SK-N-SH treated with all-trans-retinoic acid at 6 μM for 48 hours (cell line): Measurements from ENCODE around the gene C1orf159.

ENCODE experiments used
- ARNTL ChIP-seq: fragments of 450-650 bp; formaldehyde crosslinking; IDR thresholded peaks from 2 replicates; pipeline ENCODE4 v1.5.0; 2020; ENCODE audit warnings: low read depth, mild to moderate bottlenecking, moderate library complexity, borderline replicate concordance
- CSDC2 ChIP-seq: fragments of 250-450 bp; sonication (Bioruptor Pico); IDR thresholded peaks from 2 replicates; pipeline ENCODE4 v1.5.0; 2020; ENCODE audit warnings: mild to moderate bottlenecking, moderate library complexity
- ISL1 ChIP-seq: fragments of 250-450 bp; sonication (Bioruptor Pico); IDR thresholded peaks from 2 replicates; pipeline ENCODE4 v2.1.2; 2022; ENCODE audit warnings: mild to moderate bottlenecking, moderate library complexity
- TCF4 ChIP-seq: fragments of 250-450 bp; sonication (Bioruptor Pico); IDR thresholded peaks from 2 replicates; pipeline ENCODE4 v1.8.0; 2021; ENCODE audit warnings: mild to moderate bottlenecking, moderate library complexity, borderline replicate concordance
- TOX ChIP-seq: fragments of 250-450 bp; sonication (Bioruptor Pico); IDR thresholded peaks from 2 replicates; pipeline ENCODE4 v1.8.0; 2021; ENCODE audit warnings: mild to moderate bottlenecking, moderate library complexity, borderline replicate concordance
- ZFP30 ChIP-seq: fragments of 450-650 bp; formaldehyde crosslinking; IDR thresholded peaks from 2 replicates; pipeline ENCODE4 v1.5.0; 2022; ENCODE audit warnings: mild to moderate bottlenecking, moderate library complexity
- ZNF8 ChIP-seq: fragments of 450-650 bp; formaldehyde crosslinking; IDR thresholded peaks from 2 replicates; pipeline ENCODE4 v1.5.0; 2020; ENCODE audit warnings: mild to moderate bottlenecking, moderate library complexity
- TF ChIP-seq, protein P1 (sequence below): fragments of 250-450 bp; sonication (Bioruptor Pico); IDR thresholded peaks from 2 replicates; pipeline ENCODE4 v1.8.0; 2020; ENCODE audit warnings: mild to moderate bottlenecking, moderate library complexity, borderline replicate concordance
- TF ChIP-seq, protein P2 (sequence below): fragments of 250-450 bp; sonication (Bioruptor Pico); IDR thresholded peaks from 2 replicates; pipeline ENCODE4 v1.5.0; 2020; ENCODE audit warnings: mild to moderate bottlenecking, moderate library complexity
- TF ChIP-seq, protein P3 (sequence below): fragments of 250-450 bp; sonication (Bioruptor Pico); IDR thresholded peaks from 2 replicates; pipeline ENCODE4 v1.5.1; 2020; ENCODE audit warnings: low read depth, mild to moderate bottlenecking, moderate library complexity

DNA sequence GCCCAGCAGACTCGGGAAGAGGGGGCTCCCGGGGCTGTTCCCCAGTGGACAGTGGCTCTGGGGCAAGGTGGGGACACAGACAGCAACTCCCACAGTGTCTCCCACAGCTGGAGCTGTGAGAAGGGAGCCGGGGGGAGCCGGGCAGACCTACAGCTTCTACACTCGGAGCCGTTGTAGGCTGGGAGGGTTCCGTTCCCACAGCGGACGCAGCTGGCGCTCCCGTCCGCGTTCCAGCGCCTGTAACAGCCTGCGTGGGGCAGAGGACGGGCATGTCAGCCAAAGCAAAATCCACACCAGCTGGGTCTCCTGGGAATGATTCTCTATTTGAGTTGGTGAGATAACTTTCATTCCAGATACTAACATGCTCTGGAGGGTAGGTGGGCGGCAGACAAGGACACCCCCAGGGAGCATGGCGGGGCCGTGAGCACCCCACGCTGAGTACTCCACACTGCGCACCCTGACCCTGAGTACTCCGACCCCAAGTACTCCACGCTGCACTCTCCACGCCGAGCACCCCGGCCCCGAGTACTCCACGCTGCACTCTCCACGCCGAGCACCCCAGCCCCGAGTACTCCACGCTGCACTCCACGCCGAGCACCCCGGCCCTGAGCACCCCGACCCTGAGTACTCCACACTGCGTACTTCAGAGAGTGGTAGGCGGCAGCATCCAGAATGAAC lies 28.4 kb downstream of the C1orf159 start:
- no peak for TF ChIP-seq ZNF8 (CRISPR knock-in tag)
- no peak for TF ChIP-seq TCF4
- TF ChIP-seq, protein P1, sequence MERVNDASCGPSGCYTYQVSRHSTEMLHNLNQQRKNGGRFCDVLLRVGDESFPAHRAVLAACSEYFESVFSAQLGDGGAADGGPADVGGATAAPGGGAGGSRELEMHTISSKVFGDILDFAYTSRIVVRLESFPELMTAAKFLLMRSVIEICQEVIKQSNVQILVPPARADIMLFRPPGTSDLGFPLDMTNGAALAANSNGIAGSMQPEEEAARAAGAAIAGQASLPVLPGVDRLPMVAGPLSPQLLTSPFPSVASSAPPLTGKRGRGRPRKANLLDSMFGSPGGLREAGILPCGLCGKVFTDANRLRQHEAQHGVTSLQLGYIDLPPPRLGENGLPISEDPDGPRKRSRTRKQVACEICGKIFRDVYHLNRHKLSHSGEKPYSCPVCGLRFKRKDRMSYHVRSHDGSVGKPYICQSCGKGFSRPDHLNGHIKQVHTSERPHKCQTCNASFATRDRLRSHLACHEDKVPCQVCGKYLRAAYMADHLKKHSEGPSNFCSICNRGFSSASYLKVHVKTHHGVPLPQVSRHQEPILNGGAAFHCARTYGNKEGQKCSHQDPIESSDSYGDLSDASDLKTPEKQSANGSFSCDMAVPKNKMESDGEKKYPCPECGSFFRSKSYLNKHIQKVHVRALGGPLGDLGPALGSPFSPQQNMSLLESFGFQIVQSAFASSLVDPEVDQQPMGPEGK (CRISPR knock-in tag) = no peak
- no peak for TF ChIP-seq ARNTL (CRISPR knock-in tag)
- TF ChIP-seq ISL1 (CRISPR knock-in tag) = no peak
- no peak for TF ChIP-seq TOX (CRISPR knock-in tag)
- TF ChIP-seq, protein P2, sequence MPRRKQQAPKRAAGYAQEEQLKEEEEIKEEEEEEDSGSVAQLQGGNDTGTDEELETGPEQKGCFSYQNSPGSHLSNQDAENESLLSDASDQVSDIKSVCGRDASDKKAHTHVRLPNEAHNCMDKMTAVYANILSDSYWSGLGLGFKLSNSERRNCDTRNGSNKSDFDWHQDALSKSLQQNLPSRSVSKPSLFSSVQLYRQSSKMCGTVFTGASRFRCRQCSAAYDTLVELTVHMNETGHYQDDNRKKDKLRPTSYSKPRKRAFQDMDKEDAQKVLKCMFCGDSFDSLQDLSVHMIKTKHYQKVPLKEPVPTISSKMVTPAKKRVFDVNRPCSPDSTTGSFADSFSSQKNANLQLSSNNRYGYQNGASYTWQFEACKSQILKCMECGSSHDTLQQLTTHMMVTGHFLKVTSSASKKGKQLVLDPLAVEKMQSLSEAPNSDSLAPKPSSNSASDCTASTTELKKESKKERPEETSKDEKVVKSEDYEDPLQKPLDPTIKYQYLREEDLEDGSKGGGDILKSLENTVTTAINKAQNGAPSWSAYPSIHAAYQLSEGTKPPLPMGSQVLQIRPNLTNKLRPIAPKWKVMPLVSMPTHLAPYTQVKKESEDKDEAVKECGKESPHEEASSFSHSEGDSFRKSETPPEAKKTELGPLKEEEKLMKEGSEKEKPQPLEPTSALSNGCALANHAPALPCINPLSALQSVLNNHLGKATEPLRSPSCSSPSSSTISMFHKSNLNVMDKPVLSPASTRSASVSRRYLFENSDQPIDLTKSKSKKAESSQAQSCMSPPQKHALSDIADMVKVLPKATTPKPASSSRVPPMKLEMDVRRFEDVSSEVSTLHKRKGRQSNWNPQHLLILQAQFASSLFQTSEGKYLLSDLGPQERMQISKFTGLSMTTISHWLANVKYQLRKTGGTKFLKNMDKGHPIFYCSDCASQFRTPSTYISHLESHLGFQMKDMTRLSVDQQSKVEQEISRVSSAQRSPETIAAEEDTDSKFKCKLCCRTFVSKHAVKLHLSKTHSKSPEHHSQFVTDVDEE (CRISPR knock-in tag) = no peak
- no peak for TF ChIP-seq ZFP30
- no peak for TF ChIP-seq CSDC2
- TF ChIP-seq, protein P3, sequence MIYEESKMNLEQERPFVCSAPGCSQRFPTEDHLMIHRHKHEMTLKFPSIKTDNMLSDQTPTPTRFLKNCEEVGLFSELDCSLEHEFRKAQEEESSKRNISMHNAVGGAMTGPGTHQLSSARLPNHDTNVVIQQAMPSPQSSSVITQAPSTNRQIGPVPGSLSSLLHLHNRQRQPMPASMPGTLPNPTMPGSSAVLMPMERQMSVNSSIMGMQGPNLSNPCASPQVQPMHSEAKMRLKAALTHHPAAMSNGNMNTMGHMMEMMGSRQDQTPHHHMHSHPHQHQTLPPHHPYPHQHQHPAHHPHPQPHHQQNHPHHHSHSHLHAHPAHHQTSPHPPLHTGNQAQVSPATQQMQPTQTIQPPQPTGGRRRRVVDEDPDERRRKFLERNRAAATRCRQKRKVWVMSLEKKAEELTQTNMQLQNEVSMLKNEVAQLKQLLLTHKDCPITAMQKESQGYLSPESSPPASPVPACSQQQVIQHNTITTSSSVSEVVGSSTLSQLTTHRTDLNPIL = no peak
